K562 (cell line): ENCODE results near the gene DHRS12.

Experiments used
- ARID3B ChIP-seq: fragments of 250-450 bp; sonication (Bioruptor Pico); IDR thresholded peaks from 2 replicates; pipeline ENCODE4 v1.4.0; 2020; ENCODE audit warnings: borderline replicate concordance
- CHD2 ChIP-seq: IDR thresholded peaks from 2 replicates; pipeline ENCODE4 v1.6.1; 2011; ENCODE audit warnings: low read depth, low read length
- CTCF ChIP-seq, 3 experiments: IDR thresholded peaks in 2 of 3; conservative IDR thresholded peaks in 1 of 3; 2 replicates each; pipeline ENCODE4 v1.5.1; 2011 to 2012; ENCODE audit warnings: low read length in 3 of 3, mild to moderate bottlenecking in 3 of 3, control low read depth in 2 of 3, improper control_type of control experiment in 1 of 3, inconsistent platforms in 1 of 3, low read depth in 1 of 3, mixed read lengths in 1 of 3, moderate library complexity in 1 of 3; ENCODE audit not compliant: insufficient read depth in 2 of 3
- EHMT2 ChIP-seq: fragments of 450-650 bp; IDR thresholded peaks from 2 replicates; pipeline ENCODE4 v1.6.1; 2018; ENCODE audit warnings: antibody characterized with exemption
- GTF3C2 ChIP-seq: IDR thresholded peaks from 3 replicates; pipeline ENCODE4 v1.6.1; 2011; ENCODE audit warnings: borderline replicate concordance, mild to moderate bottlenecking, moderate library complexity; ENCODE audit not compliant: insufficient read length; ENCODE audit errors: extremely low read depth
- MAFG ChIP-seq: fragments of 450-650 bp; conservative IDR thresholded peaks from 2 replicates; pipeline ENCODE4 v1.6.1; 2016; ENCODE audit warnings: missing genetic modification characterization, missing compliant biosample characterization
- NFYB ChIP-seq: IDR thresholded peaks from 2 replicates; pipeline ENCODE4 v1.6.1; 2011; ENCODE audit warnings: mild to moderate bottlenecking, moderate library complexity; ENCODE audit not compliant: insufficient read length; ENCODE audit errors: extremely low read depth
- POU5F1 ChIP-seq: fragments of 150-350 bp; IDR thresholded peaks from 2 replicates; pipeline ENCODE4 v1.6.1; 2014; ENCODE audit warnings: borderline replicate concordance, low read length, low read depth, mild to moderate bottlenecking; ENCODE audit not compliant: partially characterized antibody
- PTBP1 ChIP-seq: fragments of 200-400 bp; formaldehyde crosslinking; IDR thresholded peaks from 2 replicates; pipeline ENCODE4 v1.6.1; 2017; ENCODE audit warnings: low read depth, low read length
- TFAM ChIP-seq: fragments of 250-450 bp; sonication (Bioruptor Pico); conservative IDR thresholded peaks from 2 replicates; pipeline ENCODE4 v1.5.0; 2021; ENCODE audit warnings: mild to moderate bottlenecking, moderate library complexity
- U2AF2 ChIP-seq: fragments of 200-400 bp; formaldehyde crosslinking; optimal IDR thresholded peaks from 2 replicates; pipeline ENCODE3; 2017; ENCODE audit warnings: low read depth, mild to moderate bottlenecking, low read length
- USF2 ChIP-seq: sonication (generic); formaldehyde crosslinking; IDR thresholded peaks from 2 replicates; pipeline ENCODE4 v1.5.0; 2020; ENCODE audit warnings: missing genetic modification reagents
- ZNF239 ChIP-seq: fragments of 250-450 bp; sonication (Bioruptor Pico); IDR thresholded peaks from 2 replicates; pipeline ENCODE4 v1.4.0; 2020; ENCODE audit warnings: mild to moderate bottlenecking
- ZNF274 ChIP-seq: IDR thresholded peaks from 2 replicates; pipeline ENCODE4 v1.6.1; 2011; ENCODE audit warnings: low read depth, mild to moderate bottlenecking, low read length, moderate library complexity, borderline replicate concordance

GRCh38 chr13:51816604-51817249 is 12.8 kb upstream of the DHRS12 start:
- no peak for TF ChIP-seq EHMT2
- TF ChIP-seq POU5F1, result no peak
- no peak for TF ChIP-seq ARID3B
- TF ChIP-seq PTBP1, result no peak
- TF ChIP-seq USF2 (CRISPR knock-in tag), result no peak
- no peak for TF ChIP-seq NFYB
- TF ChIP-seq CTCF (IDR thresholded peaks at IDR 0.05 in 2 of 3, conservative IDR thresholded peaks at IDR 0.05 in 1 of 3; ENCODE audit: insufficient read depth in 2 of 3, low read depth in 1 of 3, low read length in 3 of 3), result no peak
- TF ChIP-seq TFAM (CRISPR knock-in tag), result no peak
- TF ChIP-seq U2AF2, result no peak
- no peak for TF ChIP-seq ZNF239 (CRISPR knock-in tag)
- no peak for TF ChIP-seq ZNF274
- TF ChIP-seq CHD2, result no peak
- TF ChIP-seq MAFG, result no peak
- TF ChIP-seq GTF3C2, result no peak
